CD4-positive, CD25-positive, alpha-beta regulatory T cell (primary cell): ENCODE data around the gene PFKFB2. TPM values are rescaled to one million over a fixed set of nuclear protein-coding genes. Genes with fewer than 3 reads are reported as not detected.
A peak's percentile ranks its signal among the peaks of the same experiment; 100 is the strongest.

ENCODE experiments used
- ATAC-seq, 2 donors: fragments of 150-1000 bp; cut with Tn5 transposase; one replicate each; pipeline ENCODE4 v1.10.0; 2021; ENCODE audit warnings: low read depth in 2 of 2, moderate number of reproducible peaks in 2 of 2, moderate library complexity in 1 of 2
- DNase-seq, 3 donors: peaks; one replicate each; pipeline versions ENCODE4 v3.0.0 to v3.0.0-alpha.2; 2012 to 2022; ENCODE audit warnings: mixed read lengths in 1 of 3
- H3K27ac ChIP-seq: one replicate; pipeline ENCODE4 v1.7.0; 2013; ENCODE audit warnings: mild to moderate bottlenecking, low read length; ENCODE audit not compliant: insufficient read depth, poor library complexity, severe bottlenecking
- H3K27me3 ChIP-seq: one replicate; pipeline ENCODE4 v1.7.0; 2013; ENCODE audit warnings: low read length; ENCODE audit not compliant: control insufficient read depth, insufficient read depth
- H3K36me3 ChIP-seq: one replicate; pipeline ENCODE4 v1.7.0; 2013; ENCODE audit warnings: mild to moderate bottlenecking, low read length, moderate library complexity; ENCODE audit not compliant: control insufficient read depth, insufficient read depth
- H3K4me1 ChIP-seq: 2 replicates; pipeline ENCODE4 v1.7.0; 2013; ENCODE audit warnings: mild to moderate bottlenecking, low read length; ENCODE audit not compliant: insufficient read depth, control insufficient read depth, poor library complexity, severe bottlenecking
- H3K4me3 ChIP-seq: one replicate; pipeline ENCODE4 v1.7.0; 2013; ENCODE audit warnings: low read depth, mild to moderate bottlenecking, low read length, moderate library complexity
- H3K9me3 ChIP-seq, 2 experiments: 1 replicate in 1 of 2; 2 replicates in 1 of 2; pipeline ENCODE4 v1.7.0; 2013; ENCODE audit warnings: low read length in 2 of 2, mild to moderate bottlenecking in 1 of 2, moderate library complexity in 1 of 2; ENCODE audit not compliant: control insufficient read depth in 2 of 2
- H3K27ac Mint-ChIP-seq, 3 donors: one replicate each; pipeline ENCODE4 v1.8.0; 2020 to 2022; ENCODE audit warnings: mild to moderate bottlenecking in 3 of 3, mixed read lengths in 3 of 3, moderate library complexity in 2 of 3
- H3K27me3 Mint-ChIP-seq: one replicate; pipeline ENCODE4 v1.8.0; 2022; ENCODE audit warnings: mild to moderate bottlenecking, mixed read lengths
- H3K36me3 Mint-ChIP-seq: one replicate; pipeline ENCODE4 v1.8.0; 2020; ENCODE audit warnings: mixed read lengths
- H3K4me1 Mint-ChIP-seq, 4 donors: one replicate each; pipeline ENCODE4 v1.8.0; 2020 to 2022; ENCODE audit warnings: mixed read lengths in 4 of 4, mild to moderate bottlenecking in 1 of 4
- H3K4me3 Mint-ChIP-seq, 4 donors: one replicate each; pipeline ENCODE4 v1.8.0; 2020 to 2022; ENCODE audit warnings: mild to moderate bottlenecking in 4 of 4, mixed read lengths in 4 of 4, moderate library complexity in 3 of 4
- H3K9me3 Mint-ChIP-seq, 7 donors: one replicate each; pipeline ENCODE4 v1.8.0; 2020 to 2022; ENCODE audit warnings: mixed read lengths in 7 of 7, mild to moderate bottlenecking in 3 of 7, moderate library complexity in 2 of 7
- polyA plus RNA-seq, 4 donors: library from polyadenylated mRNA; unstranded; fragments of 300-500 nt; fragmentation: Illumina TruSeq; gene quantifications; one replicate each; pipeline ENCODE4 v1.2.3, GENCODE V29; 2021
- total RNA-seq: library from RNA; stranded (reverse); gene quantifications from one replicate; pipeline ENCODE4 v1.2.3, GENCODE V29; 2022

Gene PFKFB2
- total and polyA plus RNA-seq, 5 donors from 2014 or later: 0.32 to 1.1 (median 0.59) TPM; not detected in 1

- DNase-seq (no peak), ATAC-seq (no peak)
- Mint-ChIP-seq H3K27me3 (peaks cover 13% of the 10 kb centered on the region), H3K27ac (peak overlapping the region in 2 of 3 donors; percentile 91 to 96), H3K4me1 (peaks cover 43 to 81% (median 62%) of the 10 kb centered on the region in 4 donors), H3K36me3 (peaks cover 22% of the 10 kb centered on the region), H3K9me3 (peaks cover 0 to 2% (median 0%) of the 10 kb centered on the region in 7 donors), H3K4me3 (peak overlapping the region; percentile 93 to 100 (median 97))
- H3K9me3 ChIP-seq: no peaks in the 10 kb centered on the region
- H3K27me3 ChIP-seq: no peaks in the 10 kb centered on the region
- H3K36me3 ChIP-seq: peaks cover 31% of the 10 kb centered on the region
- H3K4me1 ChIP-seq: peaks cover 39% of the 10 kb centered on the region
- H3K27ac ChIP-seq: no peak overlapping the region
- peak overlapping the region; percentile 97 for H3K4me3 ChIP-seq
These were observed 3.6 kb upstream of the PFKFB2 start for GRCh38 chr1:207049514-207049913.

GRCh38 chr1:207049974-207050391 lies 3.1 kb upstream of the PFKFB2 start:
- peak overlapping the region; percentile 97 for H3K4me3 ChIP-seq
- Mint-ChIP-seq H3K4me1 (peaks cover 38 to 76% (median 57%) of the 10 kb centered on the region in 4 donors), H3K4me3 (peak overlapping the region; percentile 93 to 100 (median 97)), H3K36me3 (peaks cover 18% of the 10 kb centered on the region), H3K27me3 (peaks cover 16% of the 10 kb centered on the region), H3K27ac (peak overlapping the region; percentile 91 to 98 (median 96)), H3K9me3 (peaks cover 0 to 2% (median 0%) of the 10 kb centered on the region in 7 donors)
- no peaks in the 10 kb centered on the region for H3K27me3 ChIP-seq
- ATAC-seq: peak; percentile 42 to 43
- H3K36me3 ChIP-seq: peaks cover 31% of the 10 kb centered on the region
- peaks cover 38% of the 10 kb centered on the region for H3K4me1 ChIP-seq
- H3K27ac ChIP-seq: peak overlapping the region; percentile 71
- no peaks in the 10 kb centered on the region for H3K9me3 ChIP-seq
- DNase-seq: peak; percentile 37 to 79 (median 63)

- H3K27me3 Mint-ChIP-seq: peaks cover 16% of the 10 kb centered on the region
- Histone ChIP-seq H3K27ac (peak overlapping the region; percentile 71), H3K27me3 (peaks cover 3% of the 10 kb centered on the region), H3K36me3 (peaks cover 30% of the 10 kb centered on the region), H3K4me1 (peaks cover 33% of the 10 kb centered on the region), H3K9me3 (no peaks in the 10 kb centered on the region), H3K4me3 (peak overlapping the region; percentile 97)
- peaks cover 0 to 2% (median 0%) of the 10 kb centered on the region in 7 donors for H3K9me3 Mint-ChIP-seq
- H3K4me1 Mint-ChIP-seq: peaks cover 32 to 71% (median 51%) of the 10 kb centered on the region in 4 donors
- peak overlapping the region; percentile 93 to 100 (median 97) for H3K4me3 Mint-ChIP-seq
- ATAC-seq (peak; percentile 45 to 50), DNase-seq (peak; percentile 81 to 93 (median 89))
- peaks cover 13% of the 10 kb centered on the region for H3K36me3 Mint-ChIP-seq
- peak overlapping the region; percentile 53 to 98 (median 91) for H3K27ac Mint-ChIP-seq
These were observed 2.4 kb upstream of the PFKFB2 start for GRCh38 chr1:207050480-207051190.

- Histone ChIP-seq H3K4me1 (peaks cover 33% of the 10 kb centered on the region), H3K27ac (peak within 1 kb of the TSS; percentile 71), H3K4me3 (peak within 1 kb of the TSS; percentile 97), H3K36me3 (peaks cover 26% of the 10 kb centered on the region), H3K9me3 (no peaks in the 10 kb centered on the region), H3K27me3 (peaks cover 5% of the 10 kb centered on the region)
- ATAC-seq: no peak
- H3K4me3 Mint-ChIP-seq: peak within 1 kb of the TSS; percentile 93 to 100 (median 97)
- H3K4me1 Mint-ChIP-seq: peaks cover 26 to 65% (median 46%) of the 10 kb centered on the region in 4 donors
- peaks cover 18% of the 10 kb centered on the region for H3K27me3 Mint-ChIP-seq
- no peak for DNase-seq
- H3K27ac Mint-ChIP-seq: peak within 1 kb of the TSS; percentile 91 to 98 (median 96)
- H3K9me3 Mint-ChIP-seq: peaks cover 0 to 2% (median 0%) of the 10 kb centered on the region in 7 donors
- H3K36me3 Mint-ChIP-seq: peaks cover 10% of the 10 kb centered on the region
These were observed 1.7 kb upstream of the PFKFB2 start, which contains the start of gene YOD1 for GRCh38 chr1:207051191-207051943. Gene YOD1 (minus strand): TSS chr1:207051208. CDS start chr1:207051030, 178 bp downstream.

- Histone ChIP-seq H3K4me3 (no peak overlapping the region), H3K27me3 (peaks cover 7% of the 10 kb centered on the region), H3K36me3 (no peaks in the 10 kb centered on the region), H3K27ac (no peak overlapping the region), H3K9me3 (no peaks in the 10 kb centered on the region), H3K4me1 (peaks cover 27% of the 10 kb centered on the region)
- ATAC-seq (no peak), DNase-seq (no peak)
- Mint-ChIP-seq H3K27me3 (peaks cover 20% of the 10 kb centered on the region), H3K27ac (peak overlapping the region in 2 of 3 donors; percentile 61 to 74), H3K9me3 (peaks cover 0 to 2% (median 0%) of the 10 kb centered on the region in 7 donors), H3K4me3 (peak overlapping the region; percentile 4 to 100 (median 85)), H3K36me3 (no peaks in the 10 kb centered on the region), H3K4me1 (peaks cover 10 to 38% (median 24%) of the 10 kb centered on the region in 4 donors)
These were observed 1.4 kb downstream of the PFKFB2 start for GRCh38 chr1:207054491-207054890.

GRCh38 chr1:207055386-207056001 lies 2.4 kb downstream of the PFKFB2 start:
- Mint-ChIP-seq H3K36me3 (no peaks in the 10 kb centered on the region), H3K4me3 (peak overlapping the region in 2 of 4 donors; percentile 12 to 36), H3K9me3 (peaks cover 0 to 2% (median 0%) of the 10 kb centered on the region in 7 donors), H3K27me3 (peaks cover 15% of the 10 kb centered on the region), H3K27ac (no peak overlapping the region), H3K4me1 (peaks cover 4 to 30% (median 17%) of the 10 kb centered on the region in 4 donors)
- H3K27ac ChIP-seq: no peak overlapping the region
- H3K36me3 ChIP-seq: no peaks in the 10 kb centered on the region
- no peak overlapping the region for H3K4me3 ChIP-seq
- H3K27me3 ChIP-seq: peaks cover 9% of the 10 kb centered on the region
- peaks cover 21% of the 10 kb centered on the region for H3K4me1 ChIP-seq
- DNase-seq (no peak), ATAC-seq (no peak)
- no peaks in the 10 kb centered on the region for H3K9me3 ChIP-seq

- ATAC-seq: no peak
- peaks cover 15% of the 10 kb centered on the region for H3K4me1 ChIP-seq
- Mint-ChIP-seq H3K9me3 (no peaks in the 10 kb centered on the region), H3K4me1 (peaks cover 4 to 22% (median 13%) of the 10 kb centered on the region in 4 donors), H3K36me3 (no peaks in the 10 kb centered on the region), H3K4me3 (no peak overlapping the region), H3K27ac (no peak overlapping the region), H3K27me3 (peaks cover 15% of the 10 kb centered on the region)
- no peaks in the 10 kb centered on the region for H3K9me3 ChIP-seq
- H3K36me3 ChIP-seq: no peaks in the 10 kb centered on the region
- H3K27ac ChIP-seq: no peak overlapping the region
- no peak for DNase-seq
- no peak overlapping the region for H3K4me3 ChIP-seq
- peaks cover 9% of the 10 kb centered on the region for H3K27me3 ChIP-seq
These were observed 3.6 kb downstream of the PFKFB2 start for GRCh38 chr1:207056673-207057072.
